HG03196 (cell line): ENCODE results near the gene PBXIP1.
"Not testable (repeated sequence)": the region's sequence is repeated elsewhere in the genome, so short reads cannot be mapped to it uniquely, and the experiment has no call there.

Experiments
- ATAC-seq: cut with Tn5 transposase; IDR thresholded peaks from one replicate; pipeline ENCODE4 v1.9.1; 2021; ENCODE audit not compliant: unreplicated experiment

PBXIP1 gene

GRCh38 chr1:154938604-154939399 lies 17.1 kb downstream of the PBXIP1 start:
- ATAC-seq = no peak

GRCh38 chr1:154937988-154938386 lies 17.9 kb downstream of the PBXIP1 start:
- no peak for ATAC-seq

- ATAC-seq = peak; percentile 55
Observed at GRCh38 chr1:154937085-154937987, 18.6 kb downstream of the PBXIP1 start.

- peak; percentile 74 for ATAC-seq
Observed at GRCh38 chr1:154936555-154937084, 19.3 kb downstream of the PBXIP1 start, which contains the start of gene PMVK. Gene PMVK (minus strand): TSS chr1:154936719. CDS start chr1:154936685, 34 bp downstream.

- ATAC-seq = no peak
Observed at GRCh38 chr1:154935749-154936554, 19.9 kb downstream of the PBXIP1 start.

- ATAC-seq = no peak
Observed at GRCh38 chr1:154934358-154934948, 21.4 kb downstream of the PBXIP1 start.

- ATAC-seq = no peak
Observed at GRCh38 chr1:154931940-154932487, 23.9 kb downstream of the PBXIP1 start.

- ATAC-seq = no peak
Observed at GRCh38 chr1:154926201-154926600, 29.7 kb downstream of the PBXIP1 start.

- ATAC-seq = no peak
Observed at GRCh38 chr1:154925335-154926170, 30.3 kb downstream of the PBXIP1 start.

- no peak for ATAC-seq
Observed at GRCh38 chr1:154923695-154924094, 32.2 kb downstream of the PBXIP1 start.

GRCh38 chr1:154913273-154913672 lies 42.6 kb downstream of the PBXIP1 start:
- no peak for ATAC-seq

- ATAC-seq = no peak
Observed at GRCh38 chr1:154912755-154913154, 43.1 kb downstream of the PBXIP1 start.

GRCh38 chr1:154911691-154912550 lies 44.0 kb downstream of the PBXIP1 start:
- no peak for ATAC-seq

GRCh38 chr1:154910851-154911250 lies 45.0 kb downstream of the PBXIP1 start:
- ATAC-seq = no peak

GRCh38 chr1:154908937-154909336 lies 47.0 kb downstream of the PBXIP1 start:
- ATAC-seq = no peak

- ATAC-seq = not testable (repeated sequence)
Observed at GRCh38 chr1:154908129-154908528, 47.8 kb downstream of the PBXIP1 start.

GRCh38 chr1:154906621-154907081 lies 49.2 kb downstream of the PBXIP1 start:
- no peak for ATAC-seq

- no peak for ATAC-seq
Observed at GRCh38 chr1:154902938-154903566, 52.8 kb downstream of the PBXIP1 start.
